Measurements from ENCODE around the gene AP3B1. TPM values are rescaled to one million over a fixed set of nuclear protein-coding genes. Genes with fewer than 3 reads are reported as not detected.

Gene AP3B1
- total RNA-seq, 6 experiments from 2014 or later, result 51.8 to 66.8 (median 56.6) TPM

DNA sequence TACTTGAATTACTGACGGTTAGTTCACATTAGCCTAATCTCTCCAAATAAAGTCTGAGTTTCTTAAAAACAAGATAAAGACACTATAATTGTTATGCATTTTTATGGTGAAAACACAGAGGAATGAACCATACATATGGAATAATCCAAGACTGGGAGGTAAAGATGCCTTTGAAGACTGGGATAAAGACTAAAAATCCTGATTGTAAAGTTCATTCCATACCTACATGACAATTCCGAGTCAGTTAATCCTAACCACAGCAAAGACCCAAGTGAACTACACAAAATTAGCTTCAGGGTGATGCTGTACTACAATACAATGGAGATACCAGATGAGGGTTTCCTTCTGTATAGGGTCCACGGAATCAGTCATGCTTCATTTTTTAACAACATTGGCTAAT lies 6.3 kb downstream of the AP3B1 start:
- H3K27me3 Mint-ChIP-seq (ENCODE audit: insufficient read depth), result no peaks in the 10 kb centered on the region; the same call in 1 of the 2 replicates
- H3K4me1 Mint-ChIP-seq (ENCODE audit: low read depth), result peaks cover 80% of the 10 kb centered on the region
- H3K4me3 Mint-ChIP-seq, result peak overlapping the region; percentile 82
- no peak for DNase-seq
- peaks cover 34% of the 10 kb centered on the region for H3K36me3 Mint-ChIP-seq (ENCODE audit: low read depth)
- H3K9me3 Mint-ChIP-seq, result no peaks in the 10 kb centered on the region
- TF ChIP-seq, protein P1, sequence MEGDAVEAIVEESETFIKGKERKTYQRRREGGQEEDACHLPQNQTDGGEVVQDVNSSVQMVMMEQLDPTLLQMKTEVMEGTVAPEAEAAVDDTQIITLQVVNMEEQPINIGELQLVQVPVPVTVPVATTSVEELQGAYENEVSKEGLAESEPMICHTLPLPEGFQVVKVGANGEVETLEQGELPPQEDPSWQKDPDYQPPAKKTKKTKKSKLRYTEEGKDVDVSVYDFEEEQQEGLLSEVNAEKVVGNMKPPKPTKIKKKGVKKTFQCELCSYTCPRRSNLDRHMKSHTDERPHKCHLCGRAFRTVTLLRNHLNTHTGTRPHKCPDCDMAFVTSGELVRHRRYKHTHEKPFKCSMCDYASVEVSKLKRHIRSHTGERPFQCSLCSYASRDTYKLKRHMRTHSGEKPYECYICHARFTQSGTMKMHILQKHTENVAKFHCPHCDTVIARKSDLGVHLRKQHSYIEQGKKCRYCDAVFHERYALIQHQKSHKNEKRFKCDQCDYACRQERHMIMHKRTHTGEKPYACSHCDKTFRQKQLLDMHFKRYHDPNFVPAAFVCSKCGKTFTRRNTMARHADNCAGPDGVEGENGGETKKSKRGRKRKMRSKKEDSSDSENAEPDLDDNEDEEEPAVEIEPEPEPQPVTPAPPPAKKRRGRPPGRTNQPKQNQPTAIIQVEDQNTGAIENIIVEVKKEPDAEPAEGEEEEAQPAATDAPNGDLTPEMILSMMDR (IDR thresholded peaks at IDR 0.05), result no peak
- H3K27ac Mint-ChIP-seq, result peak overlapping the region; percentile 84

DNA sequence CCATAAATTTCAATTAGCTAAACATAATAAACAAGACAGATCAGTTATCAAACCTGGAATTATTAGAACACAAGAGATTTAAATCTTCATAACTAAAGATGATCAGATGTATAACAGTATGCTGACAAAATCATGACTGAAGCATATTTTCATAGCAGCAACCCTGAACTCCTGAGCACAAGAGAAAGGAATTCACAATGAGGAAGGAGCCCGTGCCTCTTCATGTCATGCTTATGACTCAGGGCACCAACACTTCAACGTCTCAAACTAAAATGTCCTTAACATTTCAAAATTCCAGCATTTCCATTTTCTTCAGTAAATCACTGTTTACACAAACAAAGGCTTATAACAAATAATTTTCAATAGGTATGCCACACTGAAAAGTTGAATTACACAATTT lies 6.7 kb downstream of the AP3B1 start:
- no peaks in the 10 kb centered on the region for H3K9me3 Mint-ChIP-seq
- TF ChIP-seq, protein P1 (IDR thresholded peaks at IDR 0.05), result no peak
- peak overlapping the region; percentile 82 for H3K4me3 Mint-ChIP-seq
- H3K27ac Mint-ChIP-seq, result peak overlapping the region; percentile 84
- H3K27me3 Mint-ChIP-seq (ENCODE audit: insufficient read depth), result no peaks in the 10 kb centered on the region; the same call in 1 of the 2 replicates
- peaks cover 82% of the 10 kb centered on the region for H3K4me1 Mint-ChIP-seq (ENCODE audit: low read depth)
- DNase-seq, result peak; percentile 73
- peaks cover 37% of the 10 kb centered on the region for H3K36me3 Mint-ChIP-seq (ENCODE audit: low read depth)

DNA sequence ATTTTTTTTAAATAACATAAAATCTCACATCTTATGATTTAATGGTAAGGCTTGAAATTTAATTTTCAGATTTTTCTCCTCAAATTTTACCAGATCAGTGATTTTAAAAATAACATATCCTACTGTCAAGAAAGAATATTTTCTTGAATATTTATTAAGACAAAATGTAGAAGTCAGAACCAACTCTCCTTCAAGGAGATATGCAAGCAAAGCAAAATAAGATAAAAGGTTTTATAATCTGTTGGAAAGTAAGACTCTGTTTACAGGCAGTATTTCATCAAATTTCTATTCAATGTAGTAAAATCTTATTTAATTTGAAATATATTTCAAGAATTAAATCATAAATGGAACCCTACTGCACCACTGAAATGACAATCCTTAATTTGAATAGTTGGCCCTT lies 7.3 kb downstream of the AP3B1 start:
- Mint-ChIP-seq H3K27ac (peak overlapping the region; percentile 84), H3K36me3 (ENCODE audit: low read depth) (peaks cover 32% of the 10 kb centered on the region), H3K4me3 (peak overlapping the region; percentile 82), H3K9me3 (no peaks in the 10 kb centered on the region), H3K4me1 (ENCODE audit: low read depth) (peaks cover 75% of the 10 kb centered on the region), H3K27me3 (ENCODE audit: insufficient read depth) (no peaks in the 10 kb centered on the region; the same call in 1 of the 2 replicates)
- TF ChIP-seq, protein P1 (IDR thresholded peaks at IDR 0.05), result no peak
- DNase-seq, result no peak

DNA sequence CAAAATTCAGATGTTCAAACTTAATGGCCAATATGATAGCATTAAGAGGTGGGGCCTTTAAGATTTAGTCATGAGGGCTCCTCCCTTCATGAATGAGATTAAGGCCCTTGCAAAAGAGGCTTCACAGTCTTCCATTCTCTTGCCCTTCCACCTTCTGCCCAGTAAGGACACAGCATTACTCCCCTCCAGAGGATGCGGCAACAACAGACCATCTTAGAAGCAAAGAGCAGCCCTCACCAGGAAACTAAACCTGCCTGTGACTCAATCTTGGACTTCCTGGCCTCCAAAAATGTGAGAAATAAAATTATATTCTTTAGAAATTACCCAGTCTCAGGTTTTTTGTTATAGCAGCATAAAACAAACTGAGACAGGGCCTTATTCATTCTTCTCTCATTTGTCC lies 8.2 kb downstream of the AP3B1 start:
- H3K4me3 Mint-ChIP-seq, result no peak overlapping the region
- peaks cover 27% of the 10 kb centered on the region for H3K36me3 Mint-ChIP-seq (ENCODE audit: low read depth)
- H3K4me1 Mint-ChIP-seq (ENCODE audit: low read depth), result peaks cover 67% of the 10 kb centered on the region
- TF ChIP-seq, protein P1 (IDR thresholded peaks at IDR 0.05), result no peak
- H3K27ac Mint-ChIP-seq, result peak overlapping the region; percentile 34; the same call in 1 of the 2 replicates
- no peaks in the 10 kb centered on the region; the same call in 1 of the 2 replicates for H3K27me3 Mint-ChIP-seq (ENCODE audit: insufficient read depth)
- H3K9me3 Mint-ChIP-seq, result no peaks in the 10 kb centered on the region
- no peak for DNase-seq

DNA sequence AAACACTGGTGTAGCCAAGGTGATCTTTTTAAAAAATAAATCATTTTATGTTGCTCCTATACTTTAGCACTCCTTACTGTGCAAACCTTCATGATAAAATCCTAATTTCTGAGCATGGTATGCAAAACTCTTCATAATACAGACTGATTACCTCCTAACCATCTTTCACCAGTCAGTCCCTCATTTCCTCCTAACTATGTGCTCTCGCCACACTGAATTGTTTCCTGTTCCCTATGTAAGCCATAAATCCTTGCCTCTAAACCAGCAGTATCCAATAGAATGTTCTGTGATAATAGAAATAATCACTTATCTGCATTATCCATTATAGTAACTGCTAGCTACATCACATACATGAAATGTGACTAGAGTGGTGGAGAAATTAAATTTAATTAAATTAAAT lies 10.7 kb downstream of the AP3B1 start:
- no peaks in the 10 kb centered on the region; the same call in 1 of the 2 replicates for H3K27me3 Mint-ChIP-seq (ENCODE audit: insufficient read depth)
- H3K9me3 Mint-ChIP-seq, result no peaks in the 10 kb centered on the region
- H3K36me3 Mint-ChIP-seq (ENCODE audit: low read depth), result peaks cover 27% of the 10 kb centered on the region
- no peak overlapping the region for H3K4me3 Mint-ChIP-seq
- TF ChIP-seq, protein P1 (IDR thresholded peaks at IDR 0.05), result no peak
- H3K4me1 Mint-ChIP-seq (ENCODE audit: low read depth), result peaks cover 47% of the 10 kb centered on the region
- no peak for DNase-seq
- no peak overlapping the region for H3K27ac Mint-ChIP-seq

DNA sequence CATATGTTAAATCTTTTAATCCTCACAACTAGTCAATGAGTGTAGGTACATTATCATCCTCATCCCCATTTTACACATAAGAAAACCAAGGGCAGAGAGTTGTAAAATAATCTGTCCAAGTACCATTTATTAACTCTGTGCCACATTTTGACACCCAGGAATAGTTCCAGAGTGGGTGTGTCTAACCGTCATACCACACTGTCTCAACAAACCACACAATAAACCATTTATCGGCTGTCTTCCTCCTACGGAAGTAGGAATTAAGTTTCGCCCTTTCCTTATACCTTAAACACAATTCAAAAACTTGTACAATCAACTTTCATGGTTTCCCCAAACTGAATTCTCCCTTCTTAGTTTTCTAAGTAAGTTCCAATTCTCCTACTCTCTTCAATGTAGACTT lies 11.4 kb downstream of the AP3B1 start:
- no peak overlapping the region for H3K27ac Mint-ChIP-seq

More for the DNA sequence above, 11.4 kb downstream of the AP3B1 start:
- Mint-ChIP-seq H3K4me3 (no peak overlapping the region), H3K27me3 (ENCODE audit: insufficient read depth) (no peaks in the 10 kb centered on the region; the same call in 1 of the 2 replicates), H3K4me1 (ENCODE audit: low read depth) (peaks cover 40% of the 10 kb centered on the region), H3K9me3 (no peaks in the 10 kb centered on the region), H3K36me3 (ENCODE audit: low read depth) (peaks cover 27% of the 10 kb centered on the region)
- TF ChIP-seq, protein P1 (IDR thresholded peaks at IDR 0.05), result no peak
- DNase-seq, result no peak

All from HFFc6 (cell line).